Measurements from ENCODE around the gene CROCC2. TPM values are rescaled to one million over a fixed set of nuclear protein-coding genes. Genes with fewer than 3 reads are reported as not detected.

CROCC2 gene
- total RNA-seq, 1 donor from 2014 or later = 3.4 TPM

DNA sequence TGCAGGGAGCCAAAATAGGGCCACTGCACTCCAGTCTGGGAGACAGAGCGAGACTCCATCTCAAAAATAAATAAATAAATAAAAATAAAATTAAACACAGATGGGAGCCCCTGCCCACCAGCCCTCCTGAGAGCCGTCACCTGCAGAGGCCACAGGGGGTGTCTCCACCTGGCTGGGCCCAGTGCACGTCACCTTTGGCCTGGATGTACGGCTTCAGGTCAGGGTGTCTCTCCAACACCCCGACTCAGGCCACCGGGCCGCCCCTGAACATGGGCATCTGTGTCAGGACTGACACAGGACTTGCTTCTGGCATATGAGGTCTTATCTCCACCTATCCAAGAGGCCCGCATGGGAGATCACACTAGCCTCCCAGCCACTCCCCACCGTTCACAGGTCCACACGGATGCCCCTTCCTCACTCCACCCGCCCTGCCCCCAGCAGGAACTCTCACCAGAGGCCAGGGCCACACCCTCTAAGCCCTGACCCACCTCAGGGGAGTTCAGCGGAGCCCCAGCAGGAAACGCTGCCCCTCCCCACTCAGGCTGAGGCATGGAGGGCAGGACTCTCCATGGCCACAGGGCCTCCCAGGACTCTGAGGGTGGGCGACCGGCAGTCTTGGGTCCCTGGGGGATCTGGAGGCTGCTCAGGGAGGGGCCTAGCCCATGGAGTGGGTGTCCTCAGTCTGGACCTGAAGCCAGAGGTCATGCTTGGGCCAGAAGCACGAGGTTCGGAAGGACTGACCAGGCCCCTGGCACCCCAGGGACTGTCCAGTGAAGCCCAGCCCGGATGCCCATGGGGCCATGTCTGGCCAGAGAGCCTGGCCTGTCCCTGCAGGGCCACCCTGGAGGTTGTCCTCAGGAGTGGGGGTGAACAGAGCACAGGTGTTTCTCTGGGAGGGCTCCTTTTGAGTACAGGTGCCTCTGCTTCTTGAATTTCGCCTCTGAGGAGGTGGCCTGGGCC, 1.6 kb upstream of the CROCC2 start:
- no peak for ATAC-seq
- intact Hi-C loops (cut with DNase I) = no loop called here

GRCh38 chr2:240905176-240905781, 857 bp upstream of the CROCC2 start:
- H3K4me3 ChIP-seq = no peak overlapping the region
- TF ChIP-seq CTCF (IDR thresholded peaks at IDR 0.05) = no peak
- H3K27me3 ChIP-seq (ENCODE audit: low read depth) = no peaks in the 10 kb centered on the region
- DNase-seq (peak; percentile 56), ATAC-seq (peak in 1 of 2 donors; percentile 69)
- H3K27ac ChIP-seq = no peak overlapping the region
- no peaks in the 10 kb centered on the region for H3K4me1 ChIP-seq
- H3K9me3 ChIP-seq = no peaks in the 10 kb centered on the region
- intact Hi-C loops (cut with DNase I) = no loop called here
- no peaks in the 10 kb centered on the region for H3K36me3 ChIP-seq

More for the DNA sequence above, 1.6 kb upstream of the CROCC2 start:
- H3K27me3 ChIP-seq (ENCODE audit: low read depth) = no peaks in the 10 kb centered on the region
- DNase-seq = peak; percentile 41
- H3K9me3 ChIP-seq = no peaks in the 10 kb centered on the region
- H3K4me1 ChIP-seq = peaks cover 2% of the 10 kb centered on the region
- no peak for TF ChIP-seq CTCF (IDR thresholded peaks at IDR 0.05)
- H3K4me3 ChIP-seq = no peak overlapping the region
- H3K27ac ChIP-seq = no peak overlapping the region
- no peaks in the 10 kb centered on the region for H3K36me3 ChIP-seq

DNA sequence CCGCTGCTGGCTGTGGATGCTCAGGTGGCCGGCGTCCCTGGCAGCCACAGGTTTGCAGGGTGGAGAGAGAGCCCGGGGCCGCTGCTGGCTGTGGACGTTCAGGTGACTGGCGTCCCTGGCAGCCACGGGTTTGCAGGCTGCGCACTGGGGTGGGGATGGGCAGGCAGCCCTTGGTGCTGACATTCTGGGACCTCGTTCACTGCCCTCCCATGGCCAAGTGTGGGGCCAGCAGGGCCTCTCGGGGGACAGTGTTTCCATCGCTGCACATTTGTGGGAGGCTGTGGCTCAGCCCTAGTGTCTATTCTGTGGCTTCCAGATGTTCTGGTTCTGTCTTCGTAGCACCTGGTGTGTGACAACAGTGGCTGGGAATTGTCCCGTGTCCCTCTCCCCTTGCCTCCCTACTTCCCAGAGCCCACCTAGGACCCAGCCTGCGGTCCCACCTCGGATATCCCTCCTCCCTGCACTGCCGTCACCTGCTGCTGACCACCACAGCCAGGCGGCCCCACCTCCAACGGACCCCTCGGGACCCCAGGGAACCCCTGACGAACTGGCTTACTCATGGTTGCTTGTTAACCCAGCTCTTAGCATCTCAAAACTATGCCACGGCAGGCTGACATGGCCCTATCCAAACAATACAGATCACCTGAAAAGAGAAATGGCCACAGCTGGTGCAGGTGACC, 915 bp downstream of the CROCC2 start:
- Histone ChIP-seq H3K36me3 (no peaks in the 10 kb centered on the region), H3K27ac (no peak overlapping the region), H3K9me3 (no peaks in the 10 kb centered on the region), H3K27me3 (ENCODE audit: low read depth) (no peaks in the 10 kb centered on the region), H3K4me3 (no peak overlapping the region), H3K4me1 (no peaks in the 10 kb centered on the region)
- intact Hi-C loops (cut with DNase I) = no loop called here
- TF ChIP-seq CTCF (IDR thresholded peaks at IDR 0.05) = no peak
- no peak for ATAC-seq
- no peak for DNase-seq

DNA sequence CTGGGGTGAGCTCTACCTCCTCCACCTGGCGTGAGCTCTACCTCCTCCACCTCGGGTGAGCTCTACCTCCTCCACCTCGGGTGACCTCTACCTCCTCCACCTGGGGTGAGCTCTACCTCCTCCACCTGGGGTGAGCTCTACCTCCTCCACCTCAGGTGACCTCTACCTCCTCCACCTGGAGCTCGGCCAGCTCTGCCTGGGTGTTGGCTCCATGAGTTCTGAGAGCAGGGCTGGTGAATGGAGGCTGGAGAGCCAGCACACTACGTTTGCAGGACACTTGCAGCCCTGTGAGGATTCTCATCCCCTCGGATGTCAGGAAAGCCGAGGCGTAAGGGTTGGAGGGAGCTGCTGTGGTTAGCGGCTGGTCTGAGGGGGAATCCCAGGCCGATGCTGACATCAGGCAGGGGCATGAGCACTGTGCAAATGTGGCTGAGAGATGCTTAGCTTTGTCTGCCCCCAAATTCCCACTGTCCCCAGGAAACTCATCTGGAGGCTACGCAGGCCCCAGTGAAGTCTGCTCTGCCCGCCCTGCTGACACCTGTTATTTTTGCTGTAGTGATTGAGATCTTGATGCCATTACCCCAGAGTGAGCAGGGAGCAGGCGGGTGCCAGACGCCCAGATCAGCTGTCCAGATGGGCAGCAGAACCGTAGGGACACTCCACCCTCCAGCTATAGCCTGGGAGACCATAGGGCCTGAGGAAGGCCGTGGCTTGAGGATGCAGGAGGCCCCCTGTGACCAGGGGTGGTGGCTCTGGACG, 3.3 kb downstream of the CROCC2 start:
- Histone ChIP-seq H3K4me3 (no peak overlapping the region), H3K9me3 (no peaks in the 10 kb centered on the region), H3K27ac (no peak overlapping the region), H3K36me3 (no peaks in the 10 kb centered on the region), H3K4me1 (peaks cover 15% of the 10 kb centered on the region), H3K27me3 (ENCODE audit: low read depth) (no peaks in the 10 kb centered on the region)
- intact Hi-C loops (cut with DNase I) = no loop called here
- no peak for TF ChIP-seq CTCF (IDR thresholded peaks at IDR 0.05)
- ATAC-seq (no peak), DNase-seq (no peak)

All from lower lobe of right lung (tissue), 2 donors.